RWPE2 (cell line): ENCODE data around the gene ARHGAP15.

Source experiments
- ATAC-seq: fragments of 200-7000 bp; cut with Tn5 transposase; 3 replicates; pipeline ENCODE4 v1.9.1; 2021; ENCODE audit warnings: low read depth
- DNase-seq: peaks from one replicate; pipeline ENCODE4 v3.0.0-alpha.2; 2020; ENCODE audit warnings: low spot score
- H3K27ac ChIP-seq: fragments of 450-650 bp; 2 replicates; pipeline ENCODE4 v1.5.1; 2017; ENCODE audit warnings: mild to moderate bottlenecking; ENCODE audit not compliant: poor library complexity, severe bottlenecking
- H3K27me3 ChIP-seq: fragments of 250-450 bp; sonication (Bioruptor Pico); 2 replicates; pipeline ENCODE4 v1.5.1; 2021; ENCODE audit warnings: mild to moderate bottlenecking, moderate library complexity; ENCODE audit not compliant: insufficient read depth, poor library complexity, severe bottlenecking
- H3K36me3 ChIP-seq: fragments of 250-450 bp; sonication (Bioruptor Pico); 2 replicates; pipeline ENCODE4 v1.5.1; 2020; ENCODE audit warnings: low read depth, mild to moderate bottlenecking, moderate library complexity
- H3K4me1 ChIP-seq: fragments of 250-450 bp; sonication (Bioruptor Pico); 2 replicates; pipeline ENCODE4 v1.5.1; 2021; ENCODE audit warnings: mild to moderate bottlenecking, moderate library complexity; ENCODE audit not compliant: insufficient read depth, poor library complexity, severe bottlenecking
- H3K4me3 ChIP-seq: fragments of 250-450 bp; sonication (Bioruptor Pico); 2 replicates; pipeline ENCODE4 v1.5.1; 2021; ENCODE audit warnings: mild to moderate bottlenecking, moderate library complexity; ENCODE audit not compliant: severe bottlenecking
- H3K9me3 ChIP-seq: fragments of 250-450 bp; sonication (Bioruptor Pico); 2 replicates; pipeline ENCODE4 v1.5.1; 2021; ENCODE audit warnings: mild to moderate bottlenecking, moderate library complexity; ENCODE audit not compliant: severe bottlenecking
- TF ChIP-seq, protein P1 (sequence below): fragments of 450-650 bp; IDR thresholded peaks from one replicate; pipeline ENCODE4 v1.5.1; 2017; ENCODE audit warnings: mild to moderate bottlenecking, moderate library complexity; ENCODE audit not compliant: poor library complexity, severe bottlenecking

ARHGAP15 gene

DNA sequence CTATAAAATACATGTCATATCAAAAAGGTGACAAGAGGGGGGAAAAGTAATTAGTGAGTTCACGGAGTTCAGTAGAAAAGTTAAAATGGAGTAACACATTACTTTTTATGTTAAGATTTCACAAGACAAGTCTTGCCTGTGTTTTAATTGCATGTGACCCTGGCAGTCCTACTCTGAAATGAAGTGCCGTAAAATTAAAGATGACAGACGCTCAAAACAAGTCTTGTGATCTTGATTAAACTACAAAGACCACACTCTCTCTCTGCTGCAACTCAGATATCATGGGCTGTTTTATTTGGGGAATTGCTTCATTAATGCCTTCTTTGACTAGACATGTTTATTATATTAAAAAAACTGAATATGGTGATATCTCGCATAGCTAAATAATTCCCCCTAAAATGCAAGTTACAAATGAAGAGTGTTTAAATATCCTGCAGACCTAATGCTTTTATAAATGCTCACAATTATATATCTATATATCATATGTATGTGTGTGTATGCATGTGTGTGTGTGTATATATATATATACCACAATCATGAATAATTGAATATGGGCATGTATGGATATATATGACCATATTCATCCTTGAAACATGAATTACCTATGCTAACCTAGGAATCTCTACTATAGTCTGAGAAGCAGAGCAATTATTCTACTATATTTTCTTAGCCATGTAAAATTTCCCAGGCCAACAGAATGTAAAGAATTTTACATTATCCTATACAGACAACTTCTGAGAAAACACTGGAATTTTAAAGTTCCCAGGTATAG, 647.5 kb downstream of the ARHGAP15 start:
- no peak for DNase-seq
- no peaks in the 10 kb centered on the region for H3K27me3 ChIP-seq
- no peak overlapping the region for H3K4me3 ChIP-seq

DNA sequence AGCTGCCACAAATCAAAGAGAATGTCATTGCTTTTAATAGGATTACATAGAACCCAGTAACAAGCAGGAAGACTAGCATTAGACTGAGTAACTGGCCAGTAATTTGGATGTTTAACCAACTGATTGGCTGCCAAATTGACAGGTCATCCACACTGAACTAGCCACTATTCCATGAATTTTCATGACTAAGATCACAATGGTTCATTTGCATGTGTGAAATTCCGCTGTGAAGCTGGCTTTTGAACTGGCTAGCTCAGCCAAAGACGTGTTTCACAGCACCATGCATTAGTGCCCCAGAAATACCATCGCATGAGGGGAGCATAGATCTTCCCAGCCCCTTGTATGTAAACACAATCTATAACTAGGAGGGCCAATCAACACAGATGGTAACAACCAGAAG, 649.8 kb downstream of the ARHGAP15 start:
- Histone ChIP-seq H3K27me3 (no peaks in the 10 kb centered on the region), H3K27ac (no peak overlapping the region)
- no peak for ATAC-seq

More for the DNA sequence above, 647.5 kb downstream of the ARHGAP15 start:
- no peak for ATAC-seq
- TF ChIP-seq, protein P1, sequence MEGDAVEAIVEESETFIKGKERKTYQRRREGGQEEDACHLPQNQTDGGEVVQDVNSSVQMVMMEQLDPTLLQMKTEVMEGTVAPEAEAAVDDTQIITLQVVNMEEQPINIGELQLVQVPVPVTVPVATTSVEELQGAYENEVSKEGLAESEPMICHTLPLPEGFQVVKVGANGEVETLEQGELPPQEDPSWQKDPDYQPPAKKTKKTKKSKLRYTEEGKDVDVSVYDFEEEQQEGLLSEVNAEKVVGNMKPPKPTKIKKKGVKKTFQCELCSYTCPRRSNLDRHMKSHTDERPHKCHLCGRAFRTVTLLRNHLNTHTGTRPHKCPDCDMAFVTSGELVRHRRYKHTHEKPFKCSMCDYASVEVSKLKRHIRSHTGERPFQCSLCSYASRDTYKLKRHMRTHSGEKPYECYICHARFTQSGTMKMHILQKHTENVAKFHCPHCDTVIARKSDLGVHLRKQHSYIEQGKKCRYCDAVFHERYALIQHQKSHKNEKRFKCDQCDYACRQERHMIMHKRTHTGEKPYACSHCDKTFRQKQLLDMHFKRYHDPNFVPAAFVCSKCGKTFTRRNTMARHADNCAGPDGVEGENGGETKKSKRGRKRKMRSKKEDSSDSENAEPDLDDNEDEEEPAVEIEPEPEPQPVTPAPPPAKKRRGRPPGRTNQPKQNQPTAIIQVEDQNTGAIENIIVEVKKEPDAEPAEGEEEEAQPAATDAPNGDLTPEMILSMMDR: no peak
- Histone ChIP-seq H3K9me3 (no peaks in the 10 kb centered on the region), H3K27ac (no peak overlapping the region), H3K4me1 (no peaks in the 10 kb centered on the region), H3K36me3 (no peaks in the 10 kb centered on the region)

DNA sequence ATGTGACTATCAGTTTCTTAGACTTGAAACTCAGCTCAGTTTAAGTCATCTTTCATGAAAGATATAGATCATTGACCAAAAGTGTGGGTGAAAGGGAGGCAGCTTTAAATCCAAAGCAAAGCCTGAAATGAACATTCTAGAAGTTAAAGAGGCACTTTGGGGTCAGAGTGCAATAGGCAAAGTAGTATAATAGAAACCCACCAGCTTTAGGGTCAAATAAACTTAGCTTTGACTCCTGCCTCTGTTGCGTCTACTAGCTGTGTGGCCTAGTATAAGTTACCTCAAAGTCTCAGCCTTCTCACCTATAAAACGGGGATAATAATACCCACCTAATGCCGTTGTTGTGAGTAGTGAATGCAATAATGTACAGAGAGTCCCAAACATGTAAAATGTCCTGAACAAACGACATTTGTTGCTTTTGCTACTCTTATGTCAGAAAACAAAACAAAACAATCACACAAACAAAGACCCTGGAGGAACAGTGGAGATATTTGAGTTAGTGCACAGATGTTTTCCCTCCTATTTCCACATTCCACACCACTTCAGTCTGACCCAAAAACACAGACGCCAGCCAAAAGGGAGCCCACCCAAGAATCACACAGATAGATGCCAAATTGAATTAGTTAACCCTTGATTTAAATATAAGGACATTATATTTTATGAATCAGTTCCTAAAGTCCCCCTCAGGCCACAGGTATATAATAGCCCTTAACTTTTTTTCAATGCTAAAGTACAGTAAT, 657.0 kb downstream of the ARHGAP15 start:
- H3K9me3 ChIP-seq: no peaks in the 10 kb centered on the region
- H3K4me3 ChIP-seq: no peak overlapping the region
- TF ChIP-seq, protein P1: no peak
- no peaks in the 10 kb centered on the region for H3K4me1 ChIP-seq
- no peaks in the 10 kb centered on the region for H3K36me3 ChIP-seq
- H3K27ac ChIP-seq: no peak overlapping the region
- no peak for ATAC-seq
- DNase-seq: no peak
- no peaks in the 10 kb centered on the region for H3K27me3 ChIP-seq

More for the DNA sequence above, 649.8 kb downstream of the ARHGAP15 start:
- no peaks in the 10 kb centered on the region for H3K36me3 ChIP-seq
- no peaks in the 10 kb centered on the region for H3K9me3 ChIP-seq
- H3K4me1 ChIP-seq: no peaks in the 10 kb centered on the region
- H3K4me3 ChIP-seq: no peak overlapping the region
- no peak for DNase-seq
- TF ChIP-seq, protein P1: no peak

DNA sequence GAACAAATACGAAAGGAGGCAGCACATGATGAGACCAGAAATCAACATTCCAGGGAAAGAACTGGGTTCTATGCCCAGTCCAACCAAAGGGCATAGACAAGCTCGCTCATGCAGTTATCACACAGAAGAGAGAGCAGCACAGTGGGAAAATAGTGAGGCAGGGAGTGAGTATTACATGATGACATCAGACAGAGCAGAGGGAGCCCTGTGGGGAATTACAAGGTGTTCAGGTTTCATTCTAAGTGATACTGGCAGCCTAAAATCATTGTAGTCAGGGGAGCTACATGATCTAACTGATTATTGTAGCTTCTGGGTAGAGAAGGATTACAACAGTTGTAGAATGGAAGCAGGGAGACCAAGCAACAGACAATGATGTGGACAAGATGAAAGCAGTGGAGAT, 658.5 kb downstream of the ARHGAP15 start:
- Histone ChIP-seq H3K9me3 (no peaks in the 10 kb centered on the region), H3K27me3 (no peaks in the 10 kb centered on the region), H3K4me3 (no peak overlapping the region), H3K27ac (no peak overlapping the region), H3K36me3 (no peaks in the 10 kb centered on the region), H3K4me1 (no peaks in the 10 kb centered on the region)
- TF ChIP-seq, protein P1: no peak
- ATAC-seq (no peak), DNase-seq (no peak)

DNA sequence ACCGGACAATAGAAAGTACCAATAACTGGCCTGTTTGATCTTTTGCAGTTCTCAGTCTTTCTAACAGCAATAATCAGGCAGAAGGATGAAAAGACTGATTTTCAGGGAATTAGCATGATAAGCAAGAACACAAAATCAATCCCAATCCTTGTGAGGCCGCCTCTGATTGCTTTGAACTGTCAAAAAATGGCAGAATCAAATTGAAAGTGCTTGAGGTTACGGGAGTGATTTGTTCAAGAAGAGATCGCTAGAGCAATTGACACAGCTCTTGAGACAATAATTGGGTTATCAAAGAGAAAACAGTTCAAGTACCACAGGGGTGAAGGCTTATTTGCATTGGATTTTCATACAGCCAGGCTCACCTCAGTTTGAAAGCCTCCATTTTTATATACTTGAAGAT, 663.4 kb downstream of the ARHGAP15 start:
- TF ChIP-seq, protein P1: no peak
- no peaks in the 10 kb centered on the region for H3K36me3 ChIP-seq
- no peak for ATAC-seq

More for the DNA sequence above, 663.4 kb downstream of the ARHGAP15 start:
- no peaks in the 10 kb centered on the region for H3K4me1 ChIP-seq
- H3K4me3 ChIP-seq: no peak overlapping the region
- no peak for DNase-seq
- H3K27ac ChIP-seq: no peak overlapping the region
- H3K9me3 ChIP-seq: no peaks in the 10 kb centered on the region
- H3K27me3 ChIP-seq: no peaks in the 10 kb centered on the region
